Measurements from ENCODE around the gene MRPS26. TPM values are rescaled to one million over a fixed set of nuclear protein-coding genes. Genes with fewer than 3 reads are reported as not detected.

The MRPS26 gene
- total RNA-seq, 1 experiment from 2014 or later, result 105 TPM

- CTCF ChIA-PET, result interaction anchor here (0.8 to 1.0 kb wide), 2 partner anchors 9 to 181 kb away, joined by 3 read pairs; no protein-coding TSS in a partner anchor
- ATAC-seq (no peak), DNase-seq (ENCODE audit: low spot score) (no peak)
- H3K4me1 Mint-ChIP-seq, result peaks cover 2% of the 10 kb centered on the region
- H3K36me3 Mint-ChIP-seq, result no peaks in the 10 kb centered on the region
- H3K27me3 Mint-ChIP-seq (ENCODE audit: low read depth), result peaks cover 32% of the 10 kb centered on the region
- TF ChIP-seq E2F1 (CRISPR knock-in tag; IDR thresholded peaks at IDR 0.05), result no peak
- TF ChIP-seq TEAD4 (CRISPR knock-in tag; IDR thresholded peaks at IDR 0.05), result no peak
- TF ChIP-seq ESRRA (CRISPR knock-in tag; IDR thresholded peaks at IDR 0.05; ENCODE audit: borderline replicate concordance), result no peak
- TF ChIP-seq CTCF (IDR thresholded peaks at IDR 0.05), result no peak
- TF ChIP-seq PRRX2 (CRISPR knock-in tag; IDR thresholded peaks at IDR 0.05), result no peak
- no peak for TF ChIP-seq ETV6 (CRISPR knock-in tag; IDR thresholded peaks at IDR 0.05)
- TF ChIP-seq NFYB (CRISPR knock-in tag; conservative IDR thresholded peaks at IDR 0.05; ENCODE audit: low read depth), result no peak
- no peak for TF ChIP-seq SP1 (CRISPR knock-in tag; conservative IDR thresholded peaks at IDR 0.05)
- no peak for TF ChIP-seq ZSCAN18 (CRISPR knock-in tag; IDR thresholded peaks at IDR 0.05)
- no peak for TF ChIP-seq FOXP1 (CRISPR knock-in tag; IDR thresholded peaks at IDR 0.05; ENCODE audit: borderline replicate concordance)
- no peak for TF ChIP-seq STAT6 (CRISPR knock-in tag; conservative IDR thresholded peaks at IDR 0.05; ENCODE audit: low read depth)
- TF ChIP-seq NR1H2 (CRISPR knock-in tag; IDR thresholded peaks at IDR 0.05), result no peak
- TF ChIP-seq ZNF671 (CRISPR knock-in tag; IDR thresholded peaks at IDR 0.05), result no peak
- TF ChIP-seq GABPB1 (CRISPR knock-in tag; IDR thresholded peaks at IDR 0.05), result no peak
- no peak for TF ChIP-seq ZNF416 (CRISPR knock-in tag; IDR thresholded peaks at IDR 0.05)
- no peak for TF ChIP-seq ATF6 (CRISPR knock-in tag; IDR thresholded peaks at IDR 0.05)
- no peak for TF ChIP-seq NFE2L1 (CRISPR knock-in tag; IDR thresholded peaks at IDR 0.05)
- POLR2A ChIA-PET, result interaction anchor here (0.7 kb wide), 1 partner anchor 8 kb away, joined by 3 read pairs; no protein-coding TSS in a partner anchor
- no peak overlapping the region for H3K4me3 Mint-ChIP-seq
- peak overlapping the region; percentile 41; the same call in 1 of the 2 replicates for H3K27ac Mint-ChIP-seq
- no peaks in the 10 kb centered on the region for H3K9me3 Mint-ChIP-seq
Measured at GRCh38 chr20:3094848-3095629, 49.2 kb downstream of the MRPS26 start.

Other genes with a start within 250 kb of the MRPS26 start
- 51.2 to 57.1 TPM (median 54.6 TPM) in 3 replicates for gene CPXM1, start 245.4 kb upstream of the MRPS26 start, total RNA-seq (2021)
- not detected in 3 replicates for gene C20orf141, start 231.1 kb upstream of the MRPS26 start, total RNA-seq (2021)
- gene TMEM239, start 229.7 kb upstream of the MRPS26 start, total RNA-seq (2021), result not detected in 3 replicates
- 19.7 to 37.0 TPM (median 33.5 TPM) in 3 replicates for gene PCED1A, start 205.4 kb upstream of the MRPS26 start, total RNA-seq (2021)
- 26.2 to 29.1 TPM (median 27.8 TPM) in 3 replicates for gene VPS16, start 205.3 kb upstream of the MRPS26 start, total RNA-seq (2021)
- 43.8 to 48.8 TPM (median 47.2 TPM) in 3 replicates for gene PTPRA, start 172.6 kb upstream of the MRPS26 start, total RNA-seq (2021)
- 0.44 to 1.1 TPM (median 0.50 TPM) in 3 replicates for gene GNRH2, start 2.4 kb upstream of the MRPS26 start, total RNA-seq (2021)
- gene OXT, start 25.6 kb downstream of the MRPS26 start, total RNA-seq (2021), result not detected in 3 replicates
- gene AVP, start 38.7 kb downstream of the MRPS26 start, total RNA-seq (2021), result 0.32 to 0.50 TPM (median 0.34 TPM) in 3 replicates
- 19.7 to 22.1 TPM (median 20.2 TPM) in 3 replicates for gene FASTKD5, start 113.8 kb downstream of the MRPS26 start, total RNA-seq (2021)
- 4.4 to 6.9 TPM (median 5.0 TPM) in 3 replicates for gene UBOX5, start 113.8 kb downstream of the MRPS26 start, total RNA-seq (2021)
- 32.6 to 39.4 TPM (median 38.7 TPM) in 3 replicates for gene LZTS3, start 127.5 kb downstream of the MRPS26 start, total RNA-seq (2021)
- 46.4 to 60.6 TPM (median 52.7 TPM) in 3 replicates for gene DDRGK1, start 158.6 kb downstream of the MRPS26 start, total RNA-seq (2021)
- 83.4 to 104 TPM (median 88.5 TPM) in 3 replicates for gene ITPA, start 163.4 kb downstream of the MRPS26 start, total RNA-seq (2021)
- 30.4 to 39.5 TPM (median 34.5 TPM) in 3 replicates for gene SLC4A11, start 193.1 kb downstream of the MRPS26 start, total RNA-seq (2021)

Measured in WTC11 (cell line).